ENCODE measurements around the gene CMIP. TPM values are rescaled to one million over a fixed set of nuclear protein-coding genes. Genes with fewer than 3 reads are reported as not detected.

Gene CMIP
- total and polyA plus RNA-seq, 10 of the 15 experiments (the other 5 are each of a cell fraction or from before 2014, with no cell fraction given) = 1.2 to 43.2 (median 4.4) TPM

DNA sequence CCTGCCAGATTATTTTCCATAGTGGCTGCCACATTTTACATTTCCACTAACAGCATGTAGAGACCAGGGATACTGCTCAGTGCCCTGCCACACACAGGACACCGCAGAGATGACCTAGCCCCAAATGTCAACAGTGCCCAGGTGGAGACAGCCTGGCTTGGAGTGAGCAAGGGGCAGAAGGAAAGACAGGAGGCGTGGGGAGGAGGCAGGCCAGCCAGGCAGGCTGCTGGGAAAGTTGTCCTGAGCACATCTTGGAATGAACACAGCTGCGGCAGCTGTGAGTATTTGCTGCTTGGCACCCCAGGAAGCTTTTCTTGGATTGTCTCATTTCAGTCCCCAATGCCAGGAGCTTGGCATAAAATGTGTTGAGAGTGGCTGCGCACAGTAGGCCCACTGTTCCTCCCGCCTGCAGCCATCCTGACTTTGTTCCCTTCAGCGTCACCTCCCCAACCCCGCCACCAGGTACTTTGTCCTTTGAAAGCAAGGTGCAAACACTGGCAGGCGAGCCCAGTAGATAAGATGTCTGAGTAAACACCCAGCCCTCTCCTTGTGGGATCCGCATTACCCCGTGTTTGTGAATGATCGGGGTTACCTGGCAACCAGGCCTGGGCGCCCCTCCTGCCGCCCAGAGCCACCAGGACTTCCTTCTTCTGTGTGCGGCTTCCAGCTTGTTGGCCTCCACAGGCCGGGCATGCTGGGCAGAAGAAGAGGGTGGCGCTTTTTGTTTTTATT lies 114.0 kb downstream of the CMIP start:
- SMC1A ChIA-PET (ENCODE audit: uncharacterized antibody, unreplicated experiment) = no interaction called here
- CTCF ChIA-PET = interaction anchor here (1.2 kb wide), 2 partner anchors 10 to 13 kb away, joined by 3 to 4 read pairs; no protein-coding TSS in a partner anchor
- RAD21 ChIA-PET (ENCODE audit: unreplicated experiment) = no interaction called here
- TF ChIP-seq, protein P1, sequence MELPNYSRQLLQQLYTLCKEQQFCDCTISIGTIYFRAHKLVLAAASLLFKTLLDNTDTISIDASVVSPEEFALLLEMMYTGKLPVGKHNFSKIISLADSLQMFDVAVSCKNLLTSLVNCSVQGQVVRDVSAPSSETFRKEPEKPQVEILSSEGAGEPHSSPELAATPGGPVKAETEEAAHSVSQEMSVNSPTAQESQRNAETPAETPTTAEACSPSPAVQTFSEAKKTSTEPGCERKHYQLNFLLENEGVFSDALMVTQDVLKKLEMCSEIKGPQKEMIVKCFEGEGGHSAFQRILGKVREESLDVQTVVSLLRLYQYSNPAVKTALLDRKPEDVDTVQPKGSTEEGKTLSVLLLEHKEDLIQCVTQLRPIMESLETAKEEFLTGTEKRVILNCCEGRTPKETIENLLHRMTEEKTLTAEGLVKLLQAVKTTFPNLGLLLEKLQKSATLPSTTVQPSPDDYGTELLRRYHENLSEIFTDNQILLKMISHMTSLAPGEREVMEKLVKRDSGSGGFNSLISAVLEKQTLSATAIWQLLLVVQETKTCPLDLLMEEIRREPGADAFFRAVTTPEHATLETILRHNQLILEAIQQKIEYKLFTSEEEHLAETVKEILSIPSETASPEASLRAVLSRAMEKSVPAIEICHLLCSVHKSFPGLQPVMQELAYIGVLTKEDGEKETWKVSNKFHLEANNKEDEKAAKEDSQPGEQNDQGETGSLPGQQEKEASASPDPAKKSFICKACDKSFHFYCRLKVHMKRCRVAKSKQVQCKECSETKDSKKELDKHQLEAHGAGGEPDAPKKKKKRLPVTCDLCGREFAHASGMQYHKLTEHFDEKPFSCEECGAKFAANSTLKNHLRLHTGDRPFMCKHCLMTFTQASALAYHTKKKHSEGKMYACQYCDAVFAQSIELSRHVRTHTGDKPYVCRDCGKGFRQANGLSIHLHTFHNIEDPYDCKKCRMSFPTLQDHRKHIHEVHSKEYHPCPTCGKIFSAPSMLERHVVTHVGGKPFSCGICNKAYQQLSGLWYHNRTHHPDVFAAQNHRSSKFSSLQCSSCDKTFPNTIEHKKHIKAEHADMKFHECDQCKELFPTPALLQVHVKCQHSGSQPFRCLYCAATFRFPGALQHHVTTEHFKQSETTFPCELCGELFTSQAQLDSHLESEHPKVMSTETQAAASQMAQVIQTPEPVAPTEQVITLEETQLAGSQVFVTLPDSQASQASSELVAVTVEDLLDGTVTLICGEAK (IDR thresholded peaks at IDR 0.05; ENCODE audit: borderline replicate concordance) = no peak
- TF ChIP-seq PBX3 (IDR thresholded peaks at IDR 0.05; ENCODE audit: insufficient replicate concordance, low read depth, low read length) = no peak
- TF ChIP-seq NR2C2 (IDR thresholded peaks at IDR 0.05; ENCODE audit: borderline replicate concordance, control insufficient read depth, insufficient read length, low read depth) = no peak
- TF ChIP-seq MLLT1 (IDR thresholded peaks at IDR 0.05) = no peak
- TF ChIP-seq NFYB (IDR thresholded peaks at IDR 0.05; ENCODE audit: insufficient read depth, low read depth, low read length) = no peak
- TF ChIP-seq, protein P2, sequence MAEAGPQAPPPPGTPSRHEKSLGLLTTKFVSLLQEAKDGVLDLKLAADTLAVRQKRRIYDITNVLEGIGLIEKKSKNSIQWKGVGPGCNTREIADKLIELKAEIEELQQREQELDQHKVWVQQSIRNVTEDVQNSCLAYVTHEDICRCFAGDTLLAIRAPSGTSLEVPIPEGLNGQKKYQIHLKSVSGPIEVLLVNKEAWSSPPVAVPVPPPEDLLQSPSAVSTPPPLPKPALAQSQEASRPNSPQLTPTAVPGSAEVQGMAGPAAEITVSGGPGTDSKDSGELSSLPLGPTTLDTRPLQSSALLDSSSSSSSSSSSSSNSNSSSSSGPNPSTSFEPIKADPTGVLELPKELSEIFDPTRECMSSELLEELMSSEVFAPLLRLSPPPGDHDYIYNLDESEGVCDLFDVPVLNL (IDR thresholded peaks at IDR 0.05; ENCODE audit: low read depth, low read length) = no peak
- TF ChIP-seq CEBPB (IDR thresholded peaks at IDR 0.05; ENCODE audit: borderline replicate concordance in 1 of 2, low read depth in 2 of 2, low read length in 2 of 2) = no peak
- TF ChIP-seq HDGF (IDR thresholded peaks at IDR 0.05) = no peak
- TF ChIP-seq HDAC6 (IDR thresholded peaks at IDR 0.05; ENCODE audit: unreplicated experiment) = no peak
- TF ChIP-seq RUNX3 (IDR thresholded peaks at IDR 0.05; ENCODE audit: low read length) = no peak
- TF ChIP-seq IRF4 (IDR thresholded peaks at IDR 0.05; ENCODE audit: low read depth, low read length) = no peak
- no peak for TF ChIP-seq ELK1 (IDR thresholded peaks at IDR 0.05; ENCODE audit: low read depth, low read length)
- TF ChIP-seq CREB1 (IDR thresholded peaks at IDR 0.05; ENCODE audit: low read depth) = no peak
- TF ChIP-seq NRF1 (conservative IDR thresholded peaks at IDR 0.05; ENCODE audit: low read depth, low read length) = no peak

More for the DNA sequence above, 114.0 kb downstream of the CMIP start:
- Histone ChIP-seq H3K27me3 (replicated peaks in 1 of 2; ENCODE audit: control insufficient read depth in 2 of 2, insufficient read depth in 2 of 2, low read length in 1 of 2) (no peaks in the 10 kb centered on the region), H4K20me1 (ENCODE audit: control insufficient read depth, insufficient read depth) (no peaks in the 10 kb centered on the region; the same call in 1 of the 2 replicates), H3K4me3 (no peak overlapping the region), H3K9ac (ENCODE audit: control insufficient read depth, insufficient read depth, low read length) (no peak overlapping the region), H3K79me2 (ENCODE audit: control insufficient read depth, insufficient read depth, low read length) (no peaks in the 10 kb centered on the region; the same call in none of the 2 replicates), H3K4me1 (ENCODE audit: control insufficient read depth, insufficient read depth, low read length) (no peaks in the 10 kb centered on the region), H2AFZ (ENCODE audit: control insufficient read depth, low read depth, low read length) (no peak overlapping the region), H3K36me3 (ENCODE audit: control insufficient read depth in 2 of 2, insufficient read depth in 2 of 2, low read length in 1 of 2) (peaks cover 0 to 2% of the 10 kb centered on the region in 2 experiments; a peak in 3 of 4 replicates), H3K9me3 (replicated peaks; ENCODE audit: control insufficient read depth, insufficient read depth, low read length) (no peaks in the 10 kb centered on the region; the same call in 2 of the 3 replicates), H3K27ac (ENCODE audit: control insufficient read depth, insufficient read depth) (no peak overlapping the region), H3K4me2 (ENCODE audit: control insufficient read depth, insufficient read depth) (no peak overlapping the region)
- intact Hi-C loops (cut with micrococcal nuclease; ENCODE audit: unreplicated experiment) (no loop called here), in situ Hi-C loops (cut with MboI) (no loop called here)
- DNase-seq (ENCODE audit: low read depth, low spot score) (no peak), FAIRE-seq (no peak), ATAC-seq (no peak)
- 87% methylated on average over 16 of the region's 16 CpGs for WGBS (ENCODE audit: insufficient coverage, insufficient replicate concordance, low lambda C conversion rate, missing lambda C conversion rate)
- BruUV-seq (replicated peaks) = no TSS peak
- POLR2A ChIA-PET = no interaction called here

Measured in GM12878 (cell line).